Activated T-cell treated with anti-CD3 and anti-CD28 coated beads, Interleukin-2, amount 50 U/mL, for 72 hours (primary cell): ENCODE results near the gene RGS12. TPM values are rescaled to one million over a fixed set of nuclear protein-coding genes. Genes with fewer than 3 reads are reported as not detected.

ENCODE experiments used
- ATAC-seq, 2 donors: fragments of 150-1000 bp; cut with Tn5 transposase; replicated peaks in 1 of 2; 2 replicates each; pipeline ENCODE4 v1.10.0; 2021; ENCODE audit warnings: moderate library complexity in 2 of 2, mild to moderate bottlenecking in 1 of 2
- DNase-seq, 2 donors: peaks; one replicate each; pipeline ENCODE4 v3.0.0; 2021 to 2022; ENCODE audit warnings: mixed read lengths in 1 of 2
- H3K27ac Mint-ChIP-seq: one replicate; pipeline ENCODE4 v1.8.0; 2022; ENCODE audit warnings: mild to moderate bottlenecking, moderate library complexity, mixed read lengths
- H3K27me3 Mint-ChIP-seq: one replicate; pipeline ENCODE4 v1.8.0; 2022; ENCODE audit warnings: low read depth, mixed read lengths
- H3K36me3 Mint-ChIP-seq, 2 donors: one replicate each; pipeline ENCODE4 v1.8.0; 2022; ENCODE audit warnings: mixed read lengths in 2 of 2, mild to moderate bottlenecking in 1 of 2; ENCODE audit not compliant: insufficient read depth in 2 of 2
- H3K4me1 Mint-ChIP-seq: one replicate; pipeline ENCODE4 v1.8.0; 2022; ENCODE audit warnings: low read depth, mixed read lengths
- H3K4me3 Mint-ChIP-seq, 2 donors: one replicate each; pipeline ENCODE4 v1.8.0; 2022; ENCODE audit warnings: mild to moderate bottlenecking in 2 of 2, mixed read lengths in 2 of 2, moderate library complexity in 2 of 2
- H3K9me3 Mint-ChIP-seq, 2 donors: one replicate each; pipeline ENCODE4 v1.8.0; 2022; ENCODE audit warnings: mixed read lengths in 2 of 2
- total RNA-seq, 2 donors: library from RNA; stranded (reverse); gene quantifications; one replicate each; pipeline ENCODE4 v1.2.3, GENCODE V29; 2022

RGS12 gene
- total RNA-seq, 2 donors from 2014 or later = 16.9 to 18.5 TPM

- ATAC-seq = no peak
- no peaks in the 10 kb centered on the region for H3K9me3 Mint-ChIP-seq
- no peak overlapping the region for H3K27ac Mint-ChIP-seq
Measured at GRCh38 chr4:3271131-3271530, 21.7 kb upstream of the RGS12 start.

DNA sequence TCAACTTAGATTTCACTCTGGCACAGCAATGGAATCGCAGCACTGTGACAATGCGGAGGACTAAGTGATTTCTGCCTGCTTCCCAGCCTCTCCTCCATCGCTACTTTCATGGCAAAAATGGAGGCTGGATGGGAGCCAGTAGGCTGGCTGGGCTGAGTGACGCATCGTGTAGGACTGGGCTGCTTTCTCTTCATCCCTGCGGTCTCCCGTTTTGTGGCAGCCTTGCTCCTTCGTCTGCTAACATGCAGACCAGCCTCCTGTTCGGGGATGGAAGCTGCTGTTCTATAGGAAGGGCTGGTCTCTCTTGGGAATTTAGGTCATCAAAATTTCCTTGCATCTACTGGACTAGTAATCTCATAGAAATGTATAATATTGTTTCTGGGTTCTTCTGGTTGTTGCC is 15.8 kb upstream of the RGS12 start:
- DNase-seq = no peak
- peaks cover 0 to 4% of the 10 kb centered on the region in 2 donors for H3K9me3 Mint-ChIP-seq
- no peak for ATAC-seq

More at GRCh38 chr4:3271131-3271530, 21.7 kb upstream of the RGS12 start:
- Mint-ChIP-seq H3K4me1 (peaks cover 5% of the 10 kb centered on the region), H3K4me3 (no peak overlapping the region), H3K27me3 (no peaks in the 10 kb centered on the region), H3K36me3 (peaks cover 0 to 1% of the 10 kb centered on the region in 2 donors)
- DNase-seq = no peak

GRCh38 chr4:3280466-3280865 is 12.4 kb upstream of the RGS12 start:
- no peaks in the 10 kb centered on the region for H3K4me1 Mint-ChIP-seq
- H3K27ac Mint-ChIP-seq = no peak overlapping the region
- H3K36me3 Mint-ChIP-seq = peaks cover 0 to 7% of the 10 kb centered on the region in 2 donors
- peaks cover 6% of the 10 kb centered on the region for H3K27me3 Mint-ChIP-seq
- ATAC-seq (no peak), DNase-seq (no peak)
- peaks cover 0 to 4% of the 10 kb centered on the region in 2 donors for H3K9me3 Mint-ChIP-seq
- no peak overlapping the region for H3K4me3 Mint-ChIP-seq

More for the DNA sequence above, 15.8 kb upstream of the RGS12 start:
- Mint-ChIP-seq H3K36me3 (peaks cover 0 to 4% of the 10 kb centered on the region in 2 donors), H3K4me1 (peaks cover 5% of the 10 kb centered on the region), H3K4me3 (no peak overlapping the region), H3K27me3 (peaks cover 6% of the 10 kb centered on the region), H3K27ac (no peak overlapping the region)

- ATAC-seq (no peak), DNase-seq (no peak)
- peaks cover 0 to 7% of the 10 kb centered on the region in 2 donors for H3K36me3 Mint-ChIP-seq
- no peak overlapping the region for H3K27ac Mint-ChIP-seq
- H3K4me3 Mint-ChIP-seq = no peak overlapping the region
- H3K4me1 Mint-ChIP-seq = no peaks in the 10 kb centered on the region
- peaks cover 0 to 4% of the 10 kb centered on the region in 2 donors for H3K9me3 Mint-ChIP-seq
- H3K27me3 Mint-ChIP-seq = peaks cover 17% of the 10 kb centered on the region
Measured at GRCh38 chr4:3283483-3283882, 9.3 kb upstream of the RGS12 start.

DNA sequence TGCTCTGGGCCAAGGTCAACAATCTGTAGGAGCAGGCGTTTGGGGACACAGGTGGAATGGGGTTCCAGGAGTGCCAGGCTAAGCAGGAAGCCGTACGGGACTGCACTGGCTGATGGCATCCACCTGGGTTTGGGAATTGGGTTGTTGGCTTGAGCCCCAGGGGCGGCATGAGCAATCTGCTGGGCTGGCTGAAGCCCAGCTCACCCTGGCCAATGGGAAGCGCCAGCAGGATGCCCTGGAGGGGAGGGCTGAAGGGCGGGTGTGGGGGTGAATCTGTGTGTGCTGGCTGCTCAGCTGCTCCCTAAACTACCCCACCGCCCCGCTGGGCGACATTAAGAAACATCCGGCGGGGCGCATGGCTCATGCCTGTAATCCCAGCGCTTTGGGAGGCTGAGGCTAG is 8.9 kb upstream of the RGS12 start:
- ATAC-seq (no peak), DNase-seq (no peak)
- Mint-ChIP-seq H3K27me3 (peaks cover 17% of the 10 kb centered on the region), H3K36me3 (peaks cover 0 to 7% of the 10 kb centered on the region in 2 donors), H3K4me3 (no peak overlapping the region), H3K9me3 (peaks cover 0 to 4% of the 10 kb centered on the region in 2 donors), H3K27ac (no peak overlapping the region), H3K4me1 (no peaks in the 10 kb centered on the region)

DNA sequence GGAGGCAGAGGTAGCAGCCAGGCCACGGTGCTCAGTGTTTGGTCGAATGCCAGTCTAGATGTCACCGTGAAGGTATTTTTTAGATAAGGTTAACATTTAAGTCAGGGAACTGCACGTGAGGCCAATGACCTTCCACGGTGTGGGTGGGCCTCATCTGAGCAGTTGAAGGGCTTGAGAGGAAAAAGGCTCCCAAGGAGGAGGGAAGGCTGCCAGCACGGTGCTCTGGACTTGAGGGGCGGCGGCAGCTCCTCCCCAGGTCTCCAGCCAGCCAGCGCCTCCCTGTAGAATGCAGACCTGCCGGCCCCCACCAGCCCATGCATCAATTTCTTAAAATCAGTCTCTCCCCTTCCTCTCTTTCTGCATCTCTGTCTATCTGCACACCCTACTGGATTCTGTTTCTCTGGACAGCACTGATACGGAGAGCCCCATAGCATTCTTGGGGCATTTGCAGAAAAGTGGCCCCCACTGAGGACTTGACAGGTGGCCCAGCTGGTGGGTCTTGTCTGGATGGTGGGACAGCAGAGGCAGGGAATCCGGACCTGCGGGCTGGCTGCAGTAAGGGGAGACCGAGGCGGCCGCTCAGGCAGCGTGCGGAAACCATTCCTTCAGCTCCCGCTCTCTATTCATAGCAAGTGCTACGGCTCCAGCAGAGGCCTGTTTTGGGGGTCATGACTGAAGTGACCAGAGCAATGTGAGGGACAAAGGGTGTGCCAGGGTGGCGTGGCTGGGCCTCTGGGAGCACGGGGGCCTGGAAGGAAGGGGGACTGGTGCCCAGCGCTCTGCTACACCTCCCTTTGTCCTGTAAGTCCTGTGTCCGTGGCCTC is 7.9 kb upstream of the RGS12 start:
- no peak for ATAC-seq
- Mint-ChIP-seq H3K4me3 (no peak overlapping the region), H3K9me3 (peaks cover 0 to 4% of the 10 kb centered on the region in 2 donors), H3K36me3 (peaks cover 0 to 5% of the 10 kb centered on the region in 2 donors), H3K27ac (no peak overlapping the region), H3K27me3 (peaks cover 20% of the 10 kb centered on the region), H3K4me1 (no peaks in the 10 kb centered on the region)
- no peak for DNase-seq

GRCh38 chr4:3285558-3286334 is 7.1 kb upstream of the RGS12 start:
- Mint-ChIP-seq H3K4me1 (no peaks in the 10 kb centered on the region), H3K36me3 (peaks cover 0 to 5% of the 10 kb centered on the region in 2 donors), H3K4me3 (no peak overlapping the region), H3K27ac (no peak overlapping the region), H3K9me3 (peaks cover 0 to 4% of the 10 kb centered on the region in 2 donors), H3K27me3 (peaks cover 26% of the 10 kb centered on the region)
- DNase-seq = no peak
- no peak for ATAC-seq

DNA sequence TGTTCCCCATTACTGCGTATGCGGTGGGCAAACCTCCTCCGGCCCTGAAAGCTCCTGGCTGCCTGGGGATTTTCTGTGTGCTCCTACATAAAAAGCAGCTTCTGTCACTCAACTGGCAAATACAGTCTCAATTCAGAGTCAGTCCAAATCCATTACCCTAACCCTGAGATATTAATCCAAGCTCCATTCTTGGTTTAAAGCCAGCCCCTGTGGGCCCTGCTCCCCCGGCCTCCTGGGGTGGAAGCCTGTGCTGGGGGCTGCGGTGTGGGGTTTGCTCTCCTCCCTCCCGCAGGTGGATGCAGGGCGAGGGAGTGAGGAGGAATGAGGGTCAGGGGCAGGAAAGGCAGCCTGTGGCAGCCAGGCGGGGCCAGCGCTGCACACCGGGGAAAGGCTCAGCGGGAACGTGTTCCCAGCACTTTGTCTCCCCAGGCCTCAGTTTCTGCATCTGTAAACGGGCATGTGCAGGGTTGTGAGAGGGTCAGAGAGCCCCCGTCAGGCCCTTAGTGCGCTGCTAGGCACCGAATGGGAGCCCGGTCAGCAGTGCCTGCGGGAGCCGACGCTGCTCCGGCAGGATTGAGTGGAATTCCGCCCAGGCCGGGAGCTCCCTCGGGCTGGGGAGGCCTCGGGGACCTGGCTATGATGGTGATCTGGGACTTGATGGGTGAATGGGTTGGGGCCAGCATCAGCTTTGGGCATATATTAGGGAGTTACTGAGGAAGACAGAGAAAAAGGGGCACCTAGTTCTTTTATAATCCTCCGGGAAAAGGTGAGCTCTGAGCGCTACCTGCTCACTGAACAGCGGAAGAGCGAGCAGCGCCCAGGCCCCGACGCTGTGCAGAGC is 6.3 kb upstream of the RGS12 start:
- Mint-ChIP-seq H3K4me1 (peaks cover 3% of the 10 kb centered on the region), H3K9me3 (peaks cover 0 to 4% of the 10 kb centered on the region in 2 donors), H3K36me3 (peaks cover 0 to 5% of the 10 kb centered on the region in 2 donors), H3K27me3 (peaks cover 28% of the 10 kb centered on the region), H3K4me3 (no peak overlapping the region), H3K27ac (no peak overlapping the region)
- no peak for ATAC-seq
- DNase-seq = no peak

GRCh38 chr4:3287271-3287971 is 5.4 kb upstream of the RGS12 start:
- H3K27ac Mint-ChIP-seq = no peak overlapping the region
- H3K4me1 Mint-ChIP-seq = peaks cover 8% of the 10 kb centered on the region
- ATAC-seq (no peak), DNase-seq (no peak)
- H3K27me3 Mint-ChIP-seq = peaks cover 27% of the 10 kb centered on the region
- H3K4me3 Mint-ChIP-seq = no peak overlapping the region
- H3K36me3 Mint-ChIP-seq = peaks cover 0 to 5% of the 10 kb centered on the region in 2 donors
- H3K9me3 Mint-ChIP-seq = no peaks in the 10 kb centered on the region

DNA sequence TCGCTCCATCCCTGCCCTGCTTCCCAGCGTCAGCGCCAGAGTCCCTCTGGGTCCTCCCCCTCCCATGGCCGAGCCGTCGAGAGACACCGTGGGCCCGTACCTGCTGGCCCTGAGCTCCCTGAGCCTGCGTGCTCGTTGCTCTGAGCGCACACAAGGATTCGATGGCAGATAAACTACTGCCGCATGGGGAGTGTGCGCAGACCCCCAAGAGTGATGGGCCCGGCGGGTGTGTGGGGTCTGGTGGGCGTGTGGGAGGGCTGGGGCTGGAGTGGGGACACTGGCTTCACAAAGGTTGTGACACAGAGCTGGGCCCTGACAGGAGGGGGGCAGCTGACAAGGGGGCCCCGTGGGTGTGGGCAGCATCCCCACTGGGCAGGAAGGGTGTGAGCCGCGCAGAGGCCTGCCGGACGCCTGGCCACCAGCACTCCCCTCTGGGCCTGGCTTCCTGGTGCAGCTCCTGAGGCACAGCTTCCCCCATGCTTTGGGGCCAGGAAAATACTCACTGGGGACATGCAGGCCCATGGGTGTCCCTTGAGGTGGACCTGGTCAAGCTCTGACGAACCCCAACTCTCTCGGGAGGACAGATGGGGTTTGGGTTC is 4.8 kb upstream of the RGS12 start:
- Mint-ChIP-seq H3K36me3 (no peaks in the 10 kb centered on the region), H3K4me1 (peaks cover 8% of the 10 kb centered on the region), H3K9me3 (no peaks in the 10 kb centered on the region), H3K27ac (no peak overlapping the region), H3K27me3 (peaks cover 27% of the 10 kb centered on the region), H3K4me3 (no peak overlapping the region)
- DNase-seq = no peak
- ATAC-seq = no peak

DNA sequence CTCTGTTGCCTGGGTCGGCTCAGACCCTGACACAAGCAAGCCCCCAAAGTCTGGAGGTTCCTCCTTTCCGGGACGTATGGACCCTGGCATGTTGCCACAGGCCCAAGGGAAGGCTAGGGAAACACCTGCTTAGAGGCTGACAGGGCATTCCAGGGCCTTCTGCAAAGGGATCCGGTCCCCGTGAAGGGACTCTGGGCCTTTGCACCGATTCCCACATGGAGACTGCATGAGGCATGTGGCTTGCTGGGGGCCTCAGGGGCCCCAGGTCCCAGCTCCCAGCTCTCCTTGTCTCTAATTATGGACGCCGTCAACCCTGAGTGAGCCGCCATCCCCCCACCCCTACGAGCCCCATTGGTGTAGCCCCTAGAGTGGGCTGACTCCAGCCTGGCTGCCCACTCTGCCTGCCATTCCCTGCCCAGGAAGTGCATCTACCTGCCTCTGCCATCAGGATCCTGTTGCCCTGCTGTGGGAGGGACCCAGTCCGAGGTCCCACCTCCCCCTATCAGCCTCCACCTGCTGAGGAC is 4.2 kb upstream of the RGS12 start:
- Mint-ChIP-seq H3K27ac (no peak overlapping the region), H3K4me1 (peaks cover 8% of the 10 kb centered on the region), H3K36me3 (no peaks in the 10 kb centered on the region), H3K27me3 (peaks cover 27% of the 10 kb centered on the region), H3K4me3 (no peak overlapping the region), H3K9me3 (no peaks in the 10 kb centered on the region)
- no peak for ATAC-seq
- DNase-seq = no peak

- Mint-ChIP-seq H3K36me3 (no peaks in the 10 kb centered on the region), H3K27me3 (peaks cover 27% of the 10 kb centered on the region), H3K4me1 (peaks cover 15% of the 10 kb centered on the region), H3K27ac (no peak overlapping the region), H3K4me3 (no peak overlapping the region), H3K9me3 (no peaks in the 10 kb centered on the region)
- DNase-seq (no peak), ATAC-seq (no peak)
Measured at GRCh38 chr4:3290476-3290875, 2.3 kb upstream of the RGS12 start.
